ENCODE results near the gene HOXA3. TPM values are rescaled to one million over a fixed set of nuclear protein-coding genes. Genes with fewer than 3 reads are reported as not detected.

HOXA3 gene
- total RNA-seq, 1 donor from 2014 or later, result not detected

- Mint-ChIP-seq H3K27ac (ENCODE audit: unreplicated experiment) (no peak overlapping the region), H3K27me3 (ENCODE audit: low read depth, unreplicated experiment) (peaks cover 81% of the 10 kb centered on the region), H3K4me3 (ENCODE audit: unreplicated experiment) (no peak overlapping the region), H3K36me3 (ENCODE audit: low read depth, unreplicated experiment) (no peaks in the 10 kb centered on the region), H3K4me1 (ENCODE audit: low read depth, unreplicated experiment) (no peaks in the 10 kb centered on the region), H3K9me3 (ENCODE audit: unreplicated experiment) (peaks cover 22% of the 10 kb centered on the region)
- TF ChIP-seq, protein P1, sequence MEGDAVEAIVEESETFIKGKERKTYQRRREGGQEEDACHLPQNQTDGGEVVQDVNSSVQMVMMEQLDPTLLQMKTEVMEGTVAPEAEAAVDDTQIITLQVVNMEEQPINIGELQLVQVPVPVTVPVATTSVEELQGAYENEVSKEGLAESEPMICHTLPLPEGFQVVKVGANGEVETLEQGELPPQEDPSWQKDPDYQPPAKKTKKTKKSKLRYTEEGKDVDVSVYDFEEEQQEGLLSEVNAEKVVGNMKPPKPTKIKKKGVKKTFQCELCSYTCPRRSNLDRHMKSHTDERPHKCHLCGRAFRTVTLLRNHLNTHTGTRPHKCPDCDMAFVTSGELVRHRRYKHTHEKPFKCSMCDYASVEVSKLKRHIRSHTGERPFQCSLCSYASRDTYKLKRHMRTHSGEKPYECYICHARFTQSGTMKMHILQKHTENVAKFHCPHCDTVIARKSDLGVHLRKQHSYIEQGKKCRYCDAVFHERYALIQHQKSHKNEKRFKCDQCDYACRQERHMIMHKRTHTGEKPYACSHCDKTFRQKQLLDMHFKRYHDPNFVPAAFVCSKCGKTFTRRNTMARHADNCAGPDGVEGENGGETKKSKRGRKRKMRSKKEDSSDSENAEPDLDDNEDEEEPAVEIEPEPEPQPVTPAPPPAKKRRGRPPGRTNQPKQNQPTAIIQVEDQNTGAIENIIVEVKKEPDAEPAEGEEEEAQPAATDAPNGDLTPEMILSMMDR (IDR thresholded peaks at IDR 0.05; ENCODE audit: insufficient read depth, low read depth, low read length), result no peak
- TF ChIP-seq EZH2 (IDR thresholded peaks at IDR 0.05; ENCODE audit: insufficient read depth, low read length), result no peak
- Histone ChIP-seq H3K27me3 (ENCODE audit: insufficient read depth, low read length) (peaks cover 94% of the 10 kb centered on the region), H3K9me3 (ENCODE audit: insufficient read depth, low read depth, low read length) (peaks cover 3% of the 10 kb centered on the region), H3K79me2 (ENCODE audit: insufficient read depth, low read length) (no peaks in the 10 kb centered on the region), H3K9ac (ENCODE audit: low read length) (no peak overlapping the region), H4K20me1 (ENCODE audit: insufficient read depth, low read length) (no peaks in the 10 kb centered on the region), H3K36me3 (ENCODE audit: insufficient read depth, low read length) (no peaks in the 10 kb centered on the region), H2AFZ (ENCODE audit: low read depth, low read length) (no peak overlapping the region), H3K4me1 (ENCODE audit: insufficient read depth, low read length) (no peaks in the 10 kb centered on the region), H3K4me2 (ENCODE audit: low read length) (no peak overlapping the region), H3K4me3 (ENCODE audit: insufficient read depth, low read depth, low read length) (no peak overlapping the region), H3K27ac (ENCODE audit: low read depth, low read length) (no peak overlapping the region)
- FAIRE-seq (no peak), DNase-seq (ENCODE audit: low read depth) (no peak)
Measured at GRCh38 chr7:27162561-27163287, 10.3 kb upstream of the HOXA3 start.

DNA sequence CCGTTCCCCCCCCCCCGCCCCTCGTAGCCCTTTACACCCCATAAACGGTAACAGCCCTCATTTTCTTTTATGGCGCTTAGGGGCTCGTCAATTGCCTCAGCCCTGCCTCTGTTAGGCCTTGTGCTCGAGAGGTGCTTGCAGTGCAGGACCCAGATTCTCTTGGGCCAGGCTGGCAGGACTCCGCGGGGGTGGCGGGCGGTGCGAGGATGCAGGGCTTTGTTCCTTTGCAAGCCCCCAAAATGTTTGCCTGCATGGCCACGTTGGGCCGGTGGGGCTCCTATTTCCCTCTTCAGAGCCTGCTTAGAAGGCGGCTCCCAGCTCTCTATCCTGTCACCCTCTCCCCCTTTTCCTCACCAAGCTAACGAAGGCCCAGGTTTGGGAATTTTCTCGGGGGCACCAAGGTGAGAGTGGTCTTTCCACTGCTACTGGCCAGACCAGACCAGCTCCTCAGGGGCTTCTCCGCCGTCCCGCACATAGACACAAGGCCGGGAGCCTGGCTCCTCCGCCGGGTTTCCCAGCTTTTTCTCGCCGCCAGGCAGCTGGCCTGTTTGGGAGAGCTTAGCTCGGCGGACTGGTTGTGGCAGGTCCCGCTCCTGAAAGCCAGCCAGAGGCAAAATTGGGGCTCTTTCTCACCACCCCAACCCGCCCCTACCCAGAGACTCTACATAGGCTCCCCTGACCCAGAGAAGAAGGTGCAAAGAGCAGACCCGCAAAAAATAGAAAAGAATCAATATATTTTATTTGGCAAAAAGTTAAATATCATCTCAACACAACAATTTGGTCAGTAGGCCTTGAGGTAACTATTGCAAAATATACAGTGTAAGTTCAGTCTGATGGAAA lies 9.6 kb upstream of the HOXA3 start:
- H3K27ac Mint-ChIP-seq (ENCODE audit: unreplicated experiment), result no peak overlapping the region
- DNase-seq (ENCODE audit: low read depth), result no peak

More for the DNA sequence above, 9.6 kb upstream of the HOXA3 start:
- Histone ChIP-seq H3K9ac (ENCODE audit: low read length) (no peak overlapping the region), H3K9me3 (ENCODE audit: insufficient read depth, low read depth, low read length) (peaks cover 6% of the 10 kb centered on the region), H3K4me3 (ENCODE audit: insufficient read depth, low read depth, low read length) (no peak overlapping the region), H3K4me1 (ENCODE audit: insufficient read depth, low read length) (no peaks in the 10 kb centered on the region), H4K20me1 (ENCODE audit: insufficient read depth, low read length) (no peaks in the 10 kb centered on the region), H3K79me2 (ENCODE audit: insufficient read depth, low read length) (no peaks in the 10 kb centered on the region), H3K4me2 (ENCODE audit: low read length) (no peak overlapping the region), H2AFZ (ENCODE audit: low read depth, low read length) (no peak overlapping the region), H3K27ac (ENCODE audit: low read depth, low read length) (no peak overlapping the region), H3K36me3 (ENCODE audit: insufficient read depth, low read length) (no peaks in the 10 kb centered on the region), H3K27me3 (ENCODE audit: insufficient read depth, low read length) (peaks cover 94% of the 10 kb centered on the region)
- Mint-ChIP-seq H3K4me1 (ENCODE audit: low read depth, unreplicated experiment) (no peaks in the 10 kb centered on the region), H3K36me3 (ENCODE audit: low read depth, unreplicated experiment) (no peaks in the 10 kb centered on the region), H3K27me3 (ENCODE audit: low read depth, unreplicated experiment) (peaks cover 81% of the 10 kb centered on the region), H3K4me3 (ENCODE audit: unreplicated experiment) (no peak overlapping the region), H3K9me3 (ENCODE audit: unreplicated experiment) (peaks cover 26% of the 10 kb centered on the region)
- no peak for FAIRE-seq
- TF ChIP-seq EZH2 (IDR thresholded peaks at IDR 0.05; ENCODE audit: insufficient read depth, low read length), result no peak
- TF ChIP-seq, protein P1 (IDR thresholded peaks at IDR 0.05; ENCODE audit: insufficient read depth, low read depth, low read length), result no peak
